GM12892 (cell line): ENCODE results near the gene EFCAB5.

Source experiments
- POLR2A ChIP-seq: IDR thresholded peaks from 2 replicates; pipeline ENCODE4 v1.6.1; 2011; ENCODE audit warnings: low read depth, low read length, control low read depth
- POLR2AphosphoS5 ChIP-seq: IDR thresholded peaks from 2 replicates; pipeline ENCODE4 v1.6.1; 2011; ENCODE audit warnings: low read depth, low read length, control low read depth

DNA sequence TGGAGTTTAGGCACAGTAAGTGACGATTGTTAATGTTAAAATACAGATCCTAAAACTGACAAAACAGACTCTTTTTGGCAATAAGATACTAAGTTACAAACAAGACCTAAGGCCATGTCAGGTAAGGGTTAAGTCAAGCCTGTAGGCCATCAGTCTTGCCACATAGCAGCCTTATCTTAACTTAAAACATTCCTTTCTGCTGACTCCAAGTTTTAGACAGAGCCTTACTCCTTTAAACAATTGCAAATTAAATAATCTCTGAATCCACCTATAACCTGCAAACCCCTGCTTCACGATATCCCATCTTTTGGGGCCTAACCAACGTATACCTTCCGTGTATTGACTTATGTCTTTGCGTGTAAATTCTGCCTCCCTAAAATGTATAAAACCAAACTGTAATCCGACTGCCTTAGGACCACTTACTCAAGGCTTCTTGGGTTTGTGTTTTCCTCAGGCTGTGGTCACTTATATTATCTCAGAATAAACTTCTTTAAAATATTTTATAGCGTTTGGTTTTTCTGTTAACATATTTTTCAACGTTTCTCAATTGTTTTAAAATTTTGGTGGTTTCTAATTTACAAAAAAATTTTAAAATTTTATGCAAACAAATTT lies 64.4 kb downstream of the EFCAB5 start:
- TF ChIP-seq POLR2AphosphoS5 (no peak), POLR2A (no peak)
